SKM-1 (cell line): ENCODE measurements around the gene TNIP1.

ENCODE experiments used
- DNase-seq: peaks from one replicate; lab custom pipeline; 2025; ENCODE audit not compliant: unreplicated experiment; lab: John Stamatoyannopoulos, UW

The TNIP1 gene

GRCh38 chr5:151067632-151068432 is 13.0 kb downstream of the TNIP1 start:
- DNase-seq = no peak

DNA sequence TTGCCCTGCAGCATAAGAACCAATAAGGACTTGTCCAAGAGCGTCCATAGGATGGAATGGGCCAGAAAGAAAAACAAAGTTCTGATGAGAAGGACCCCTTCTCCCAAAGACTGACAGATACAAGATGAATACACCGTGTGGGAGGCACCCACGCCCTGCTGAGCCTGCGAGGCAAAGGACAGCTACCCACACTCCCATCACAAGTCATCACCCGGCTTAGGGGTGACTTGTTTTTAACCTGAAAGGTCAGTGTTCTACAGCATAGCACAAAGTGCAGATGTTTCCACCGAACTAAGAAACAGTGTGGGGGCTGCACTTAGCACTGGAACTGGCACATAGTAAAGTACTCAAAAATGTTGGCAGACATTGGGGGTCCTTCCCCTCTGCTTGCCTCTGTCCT is 13.9 kb downstream of the TNIP1 start:
- DNase-seq = no peak

DNA sequence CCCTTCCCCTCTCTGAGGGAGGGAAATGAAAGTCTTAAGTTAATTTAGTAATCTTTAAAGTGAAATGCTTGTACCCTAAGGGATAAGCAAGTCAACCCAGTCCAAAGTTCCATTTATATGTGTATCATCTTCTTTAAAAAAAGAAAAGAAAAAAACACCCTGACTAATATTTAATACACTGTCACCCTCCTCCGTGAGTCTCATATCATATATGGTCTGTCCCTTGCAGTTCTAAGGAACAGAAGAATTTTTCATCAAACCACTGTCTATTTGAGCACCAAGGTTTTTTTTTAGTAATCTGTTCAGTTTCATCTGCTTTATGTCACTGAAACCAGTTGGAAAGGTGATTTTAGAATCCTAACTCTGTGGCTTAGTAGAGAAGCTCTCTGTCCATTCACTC is 15.2 kb downstream of the TNIP1 start:
- DNase-seq = no peak

- no peak for DNase-seq
Observed at GRCh38 chr5:151064916-151065499, 15.8 kb downstream of the TNIP1 start.

- DNase-seq = no peak
Observed at GRCh38 chr5:151063142-151063989, 17.5 kb downstream of the TNIP1 start.

DNA sequence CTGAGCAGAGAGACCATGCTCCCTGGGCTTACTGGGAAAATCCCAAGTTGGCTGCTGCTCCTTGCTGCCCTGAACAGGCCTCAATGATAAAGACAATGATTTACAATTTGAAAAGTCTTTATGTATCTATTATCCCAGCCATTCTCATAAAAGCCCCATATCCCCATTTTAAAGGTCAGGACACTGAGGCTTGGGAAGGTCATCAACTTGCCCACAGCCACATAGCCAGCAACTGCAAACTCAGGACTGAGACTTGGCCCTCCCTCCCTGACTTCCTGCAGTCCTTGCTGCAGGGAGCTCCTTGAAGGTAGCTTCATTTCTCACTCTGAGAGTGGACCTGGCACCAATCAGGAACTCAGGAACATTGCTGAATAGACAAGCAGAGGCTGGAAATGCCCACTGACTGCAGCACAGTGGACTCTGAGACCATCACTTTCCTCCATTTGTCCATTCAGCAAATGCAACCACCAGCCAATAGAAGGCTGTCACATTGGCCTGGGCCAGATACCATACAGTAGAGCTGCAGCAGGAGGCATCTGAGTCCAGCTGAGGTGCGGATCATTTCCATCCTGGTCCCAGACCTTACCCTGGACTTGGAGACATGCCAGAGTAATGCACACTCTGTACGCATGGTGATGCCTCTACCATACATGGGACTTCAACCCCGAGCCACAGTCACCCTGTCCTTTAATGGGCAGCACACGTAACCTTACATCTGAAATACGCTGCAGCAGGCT is 18.3 kb downstream of the TNIP1 start:
- no peak for DNase-seq

GRCh38 chr5:151060742-151061141 is 20.1 kb downstream of the TNIP1 start:
- no peak for DNase-seq

GRCh38 chr5:151058891-151059489 is 21.8 kb downstream of the TNIP1 start:
- DNase-seq = no peak

DNA sequence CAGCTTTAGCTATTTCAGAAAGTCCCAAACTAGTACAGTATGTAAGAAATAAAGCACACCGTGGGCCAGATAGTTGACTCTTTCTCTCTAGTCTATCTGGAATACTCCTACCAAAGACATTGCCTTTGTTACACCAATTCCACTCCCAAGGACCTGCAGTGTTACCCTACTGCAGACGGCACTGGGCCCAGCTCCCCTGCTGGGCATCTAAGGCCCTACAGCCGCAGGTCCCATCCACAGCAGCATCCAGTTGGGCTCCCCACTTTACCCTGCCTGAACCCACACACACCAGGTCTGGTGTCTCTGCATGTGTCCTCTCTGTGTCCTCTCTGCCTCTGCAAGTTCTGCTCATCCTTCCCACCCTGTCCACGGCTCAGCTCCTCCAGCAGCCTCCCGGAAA is 22.5 kb downstream of the TNIP1 start:
- no peak for DNase-seq

DNA sequence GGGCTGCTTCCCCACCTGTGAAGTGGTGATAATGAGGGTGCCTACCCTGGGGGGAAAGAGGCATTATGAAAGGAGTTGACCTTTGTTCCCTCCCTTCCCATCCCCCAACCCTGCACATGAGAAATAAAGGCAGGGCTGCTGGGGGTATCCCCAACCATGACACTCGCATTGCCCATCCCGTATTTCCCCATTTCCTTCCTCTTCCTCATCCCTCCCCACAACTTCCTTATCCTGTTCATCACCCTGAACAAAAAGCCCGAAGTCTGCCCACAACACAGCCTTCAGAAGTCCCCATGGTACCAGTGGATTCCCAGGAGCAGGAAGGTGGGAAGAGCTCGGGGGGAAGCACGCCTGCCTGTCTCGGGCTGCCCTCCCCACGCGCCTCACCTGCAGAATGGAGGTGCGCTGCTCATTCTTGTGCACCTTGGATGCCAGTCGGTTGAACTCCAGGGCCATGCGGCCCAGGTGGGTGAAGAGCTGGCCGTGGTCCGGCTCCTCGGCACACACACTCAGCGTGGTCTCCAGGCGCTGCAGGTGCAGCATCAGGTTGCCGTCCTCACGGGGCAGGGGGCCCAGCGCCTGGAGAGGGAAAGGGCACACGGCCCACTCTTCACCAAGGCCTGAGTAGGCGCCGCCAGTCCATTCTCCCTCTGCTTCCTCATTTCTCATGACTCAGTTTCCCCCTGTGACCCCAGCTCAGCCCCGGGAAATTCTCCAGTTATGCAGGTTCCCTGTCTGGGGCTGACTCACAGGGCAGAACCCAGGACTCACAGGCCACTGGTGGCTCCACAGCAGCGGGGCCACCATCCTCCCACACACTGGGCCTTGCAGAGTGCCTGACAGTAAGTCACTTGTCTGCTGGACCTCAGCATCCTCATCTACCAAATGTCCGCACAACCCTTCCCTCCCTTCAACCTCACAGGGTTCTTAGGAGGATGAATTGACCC is 24.2 kb downstream of the TNIP1 start:
- DNase-seq = peak; percentile 22

GRCh38 chr5:151055336-151055735 is 25.5 kb downstream of the TNIP1 start:
- no peak for DNase-seq

DNA sequence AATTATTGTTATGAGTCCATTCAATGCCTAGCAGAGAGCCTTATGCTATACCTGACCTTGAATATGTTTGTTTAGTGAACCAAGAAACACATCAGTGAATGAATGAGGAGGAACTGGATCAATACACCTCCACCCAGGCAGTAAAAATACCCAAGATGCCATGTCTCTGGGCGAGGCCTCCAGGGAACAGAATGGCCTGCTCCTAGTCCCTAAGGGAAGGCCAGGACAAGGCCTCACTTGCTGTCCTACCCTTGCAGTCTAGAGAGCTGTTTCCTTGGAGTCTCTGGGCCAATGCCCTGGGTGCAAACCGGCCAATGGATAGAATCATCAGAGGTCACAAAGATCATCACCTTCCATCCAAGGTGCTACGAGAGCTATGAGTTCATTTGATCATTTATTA is 26.1 kb downstream of the TNIP1 start:
- no peak for DNase-seq

- no peak for DNase-seq
Observed at GRCh38 chr5:151053796-151054462, 26.9 kb downstream of the TNIP1 start.

DNA sequence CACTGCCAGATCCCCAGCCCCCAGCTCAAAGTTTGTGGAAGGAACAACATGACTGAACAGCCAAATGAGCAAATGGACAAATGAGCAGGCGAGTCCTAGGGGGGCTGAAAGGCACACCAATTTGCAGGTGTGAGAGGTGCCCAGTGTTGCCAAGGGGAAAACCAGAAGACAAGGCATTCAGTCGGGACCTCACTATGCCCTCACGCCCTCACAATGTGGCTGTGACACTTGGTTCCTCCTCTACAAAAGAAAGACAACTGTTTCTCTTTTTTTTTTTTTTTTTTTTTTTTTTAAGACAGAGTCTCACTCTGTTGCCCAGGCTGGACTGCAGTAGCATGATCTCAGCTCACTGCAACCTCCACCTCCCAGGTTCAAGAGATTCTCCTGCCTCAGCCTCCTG is 28.0 kb downstream of the TNIP1 start:
- peak; percentile 20 for DNase-seq

- no peak for DNase-seq
Observed at GRCh38 chr5:151051931-151052608, 28.8 kb downstream of the TNIP1 start.

DNA sequence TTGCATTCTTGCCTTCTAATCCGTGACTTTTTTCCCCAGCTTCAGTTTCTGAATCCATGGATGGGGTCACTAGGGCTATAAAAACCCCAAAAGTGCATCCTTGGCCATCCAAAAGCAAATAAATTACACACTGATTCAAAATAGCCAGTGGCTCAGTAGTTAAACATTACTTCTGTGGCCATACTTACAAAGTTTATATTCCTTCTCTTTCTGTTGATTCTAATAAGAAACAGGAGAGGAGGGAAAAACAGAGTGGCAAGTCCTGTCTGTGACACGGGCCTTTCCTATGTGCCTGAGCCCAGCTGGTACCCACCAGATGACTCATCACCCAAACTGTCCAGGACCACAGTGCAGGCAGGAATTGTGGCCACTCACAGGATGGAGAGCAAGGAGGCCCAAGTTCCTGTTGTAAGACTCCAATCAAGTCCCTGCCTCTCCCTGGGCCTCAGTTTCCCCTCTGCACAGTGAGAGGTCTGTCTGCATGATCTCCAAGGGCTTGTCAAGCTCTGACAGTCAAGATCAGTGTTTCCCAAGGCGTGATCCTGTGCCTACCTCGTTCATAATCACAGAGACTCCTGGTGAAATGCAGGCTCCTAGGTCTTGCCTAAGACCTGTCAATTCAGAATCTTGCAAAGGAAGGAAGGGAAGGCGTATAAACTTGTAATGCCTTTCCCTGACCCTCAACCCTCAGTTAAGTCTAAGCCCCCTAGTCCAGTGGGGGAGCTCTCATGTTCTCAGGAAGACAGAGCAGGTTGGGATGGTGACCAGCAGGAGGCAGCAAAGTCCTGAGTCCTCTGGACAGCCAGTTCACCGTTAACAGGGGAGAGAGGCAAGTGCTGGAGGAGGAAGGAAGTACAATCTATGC is 29.5 kb downstream of the TNIP1 start:
- peak; percentile 88 for DNase-seq

DNA sequence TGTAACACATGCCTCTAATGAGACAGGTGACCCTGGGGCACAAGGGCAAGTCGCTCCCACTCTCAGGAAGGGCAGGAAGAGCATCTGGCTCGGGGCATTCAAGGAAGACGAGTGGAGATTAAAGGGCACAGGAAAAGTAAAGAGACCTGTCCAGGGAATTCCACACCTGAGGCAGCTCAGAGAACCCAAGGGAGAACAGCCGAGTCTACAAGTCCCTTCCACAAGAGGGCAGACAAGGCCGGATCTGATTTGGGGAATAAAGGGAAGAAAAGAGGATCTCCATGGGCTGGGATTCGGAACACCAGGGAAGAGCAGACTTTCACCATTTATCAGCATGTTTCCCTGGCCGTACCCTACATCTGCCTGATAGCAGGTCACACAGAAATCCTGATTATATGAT is 32.3 kb downstream of the TNIP1 start:
- no peak for DNase-seq
